SK-N-MC (cell line): ENCODE measurements around the gene AKAP9.

Experiments
- FOXP2 ChIP-seq: optimal IDR thresholded peaks from 2 replicates; pipeline ENCODE3; 2011; ENCODE audit warnings: mild to moderate bottlenecking, moderate library complexity; ENCODE audit not compliant: insufficient read depth; ENCODE audit errors: extremely low read length, control extremely low read depth
- POLR2AphosphoS5 ChIP-seq: IDR thresholded peaks from 2 replicates; pipeline ENCODE4 v1.6.1; 2012; ENCODE audit warnings: mild to moderate bottlenecking, low read depth, low read length, borderline replicate concordance

DNA sequence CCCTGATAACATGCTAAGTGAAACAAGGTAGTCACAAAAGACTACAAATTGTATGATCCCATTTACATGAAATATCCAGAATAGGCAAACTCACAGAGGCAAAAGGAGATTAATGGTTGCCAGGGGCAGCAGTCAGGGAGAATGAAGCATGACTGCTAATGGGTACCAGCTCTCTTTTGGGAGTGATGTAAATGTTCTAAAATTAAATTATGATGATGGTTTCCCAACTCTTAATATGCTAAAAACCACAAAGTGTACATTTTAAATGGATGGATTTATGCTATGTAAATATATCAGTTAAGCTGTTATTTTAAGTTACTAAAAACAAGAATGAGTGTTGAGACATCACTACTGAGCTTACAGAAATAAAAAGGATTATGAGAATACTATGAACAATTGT lies 181.0 kb downstream of the AKAP9 start:
- TF ChIP-seq FOXP2 (no peak), POLR2AphosphoS5 (no peak)
